ENCODE data around the gene BNIP3. TPM values are rescaled to one million over a fixed set of nuclear protein-coding genes. Genes with fewer than 3 reads are reported as not detected.

Gene BNIP3
- total and polyA plus RNA-seq, 2 of the 8 experiments (the other 6 are each of a cell fraction or from before 2014, with no cell fraction given): 25.8 to 58.9 TPM

GRCh38 chr10:132016514-132016913 is 34.8 kb upstream of the BNIP3 start:
- FAIRE-seq: no peak
- H2BK15ac ChIP-seq (ENCODE audit: low read length): no peak overlapping the region
- H3K4me2 ChIP-seq (ENCODE audit: insufficient read depth in 1 of 2, low read depth in 2 of 2, low read length in 2 of 2): no peak overlapping the region
- H3K79me2 ChIP-seq (ENCODE audit: control insufficient read depth in 1 of 2, insufficient read depth in 2 of 2, low read length in 2 of 2): no peaks in the 10 kb centered on the region
- no peak overlapping the region for H3K27ac ChIP-seq (ENCODE audit: low read depth, low read length)
- H3K4me3 ChIP-seq (ENCODE audit: extremely low read depth in 1 of 4, insufficient read depth in 2 of 4, low read depth in 3 of 4, low read length in 4 of 4): no peak overlapping the region
- H3K56ac ChIP-seq (replicated peaks; ENCODE audit: insufficient read length, low read depth, low read length): no peak overlapping the region
- H4K91ac ChIP-seq (replicated peaks; ENCODE audit: insufficient read length, low read length): no peak overlapping the region
- no peaks in the 10 kb centered on the region for H4K20me1 ChIP-seq (replicated peaks in 1 of 2; ENCODE audit: control insufficient read depth in 1 of 2, insufficient read depth in 2 of 2, low read length in 2 of 2)
- H2AK5ac ChIP-seq (ENCODE audit: low read depth, low read length): no peak overlapping the region
- H4K5ac ChIP-seq (ENCODE audit: insufficient read length, low read depth, low read length): no peak overlapping the region
- no peaks in the 10 kb centered on the region for H3K23me2 ChIP-seq (ENCODE audit: low read depth, low read length)
- TF ChIP-seq POLR2A (IDR thresholded peaks at IDR 0.05; ENCODE audit: control extremely low read depth in 1 of 2, low read depth in 2 of 2, low read length in 2 of 2) (no peak), RAD21 (IDR thresholded peaks at IDR 0.05 in 1 of 2, conservative IDR thresholded peaks at IDR 0.05 in 1 of 2; ENCODE audit: low read depth in 2 of 2, low read length in 2 of 2) (no peak), SIN3A (conservative IDR thresholded peaks at IDR 0.05 in 1 of 2, IDR thresholded peaks at IDR 0.05 in 1 of 2; ENCODE audit: low read depth in 1 of 2, low read length in 2 of 2) (no peak), TBP (IDR thresholded peaks at IDR 0.05; ENCODE audit: low read depth, low read length) (no peak), GTF2F1 (IDR thresholded peaks at IDR 0.05; ENCODE audit: borderline replicate concordance, low read depth, low read length) (no peak), CEBPB (IDR thresholded peaks at IDR 0.05; ENCODE audit: low read depth, low read length) (no peak), SRF (IDR thresholded peaks at IDR 0.05; ENCODE audit: low read depth, low read length) (no peak), RNF2 (IDR thresholded peaks at IDR 0.05; ENCODE audit: borderline replicate concordance, low read depth, low read length, missing control alignments, poor library complexity, severe bottlenecking) (no peak), CHD2 (IDR thresholded peaks at IDR 0.05; ENCODE audit: low read length) (no peak), POU5F1 (IDR thresholded peaks at IDR 0.05; ENCODE audit: low read depth, low read length) (no peak), CREB1 (IDR thresholded peaks at IDR 0.05) (no peak), HDAC6 (IDR thresholded peaks at IDR 0.05; ENCODE audit: low read depth, low read length) (no peak), ATF3 (IDR thresholded peaks at IDR 0.05; ENCODE audit: insufficient read depth, low read depth, low read length) (no peak)
- no peak overlapping the region for H2BK5ac ChIP-seq (ENCODE audit: low read depth, low read length)
- no peak overlapping the region for H2BK120ac ChIP-seq (replicated peaks; ENCODE audit: low read depth, low read length)
- peaks cover 0 to 5% (median 2%) of the 10 kb centered on the region in 4 experiments; a peak in 3 of 7 replicates for H3K4me1 ChIP-seq (replicated peaks in 1 of 4; ENCODE audit: control insufficient read depth in 3 of 4, insufficient read depth in 4 of 4, low read length in 3 of 4)
- no peak overlapping the region for H2AFZ ChIP-seq (ENCODE audit: low read length)
- H2BK20ac ChIP-seq (ENCODE audit: low read length): no peak overlapping the region
- no peaks in the 10 kb centered on the region for H3K79me1 ChIP-seq (ENCODE audit: low read depth, low read length)
- POLR2A ChIA-PET (ENCODE audit: partially characterized antibody): no interaction called here
- H3K36me3 ChIP-seq (ENCODE audit: control insufficient read depth in 2 of 4, insufficient read depth in 4 of 4, low read length in 3 of 4): no peaks in the 10 kb centered on the region
- CTCF ChIA-PET (ENCODE audit: partially characterized antibody): no interaction called here
- H3K27me3 ChIP-seq (replicated peaks in 1 of 4; ENCODE audit: control insufficient read depth in 3 of 4, extremely low read depth in 1 of 4, insufficient read depth in 3 of 4, low read length in 3 of 4): no peaks in the 10 kb centered on the region; a peak in 1 of 7 replicates
- no peak overlapping the region for H2BK12ac ChIP-seq (ENCODE audit: low read depth, low read length)
- WGBS, 2 experiments (ENCODE audit: extremely low coverage in 1 of 2, insufficient coverage in 1 of 2, insufficient read length in 1 of 2, insufficient replicate concordance in 2 of 2, low coverage in 1 of 2, low lambda C conversion rate in 2 of 2, missing lambda C conversion rate in 1 of 2): 84% methylated on average over 6 of the region's 6 CpGs; no CpG with 5 or more reads in 1 of the 2 experiments
- no peak overlapping the region for H3K14ac ChIP-seq (ENCODE audit: insufficient read length)
- no peak overlapping the region for H3K23ac ChIP-seq (ENCODE audit: insufficient read length)
- no peaks in the 10 kb centered on the region; a peak in 1 of 4 replicates for H3K9me3 ChIP-seq (ENCODE audit: insufficient read depth in 2 of 2, low read depth in 1 of 2, low read length in 1 of 2)
- H4K8ac ChIP-seq (ENCODE audit: extremely low read depth, insufficient read depth, low read length): no peak overlapping the region
- H3K9ac ChIP-seq (replicated peaks in 1 of 4; ENCODE audit: extremely low read depth in 1 of 4, low read depth in 3 of 4, low read length in 3 of 4): no peak overlapping the region
- no peak overlapping the region for H3K18ac ChIP-seq (ENCODE audit: extremely low read depth, low read length)
- no peak for DNase-seq (ENCODE audit: low read depth in 1 of 2, low spot score in 2 of 2)
- H3K4ac ChIP-seq (replicated peaks; ENCODE audit: insufficient read length, low read depth, low read length): no peak overlapping the region
